Measurements from ENCODE around the gene ERC2.
A peak's percentile ranks its signal among the peaks of the same experiment; 100 is the strongest.

ERC2 gene

DNA sequence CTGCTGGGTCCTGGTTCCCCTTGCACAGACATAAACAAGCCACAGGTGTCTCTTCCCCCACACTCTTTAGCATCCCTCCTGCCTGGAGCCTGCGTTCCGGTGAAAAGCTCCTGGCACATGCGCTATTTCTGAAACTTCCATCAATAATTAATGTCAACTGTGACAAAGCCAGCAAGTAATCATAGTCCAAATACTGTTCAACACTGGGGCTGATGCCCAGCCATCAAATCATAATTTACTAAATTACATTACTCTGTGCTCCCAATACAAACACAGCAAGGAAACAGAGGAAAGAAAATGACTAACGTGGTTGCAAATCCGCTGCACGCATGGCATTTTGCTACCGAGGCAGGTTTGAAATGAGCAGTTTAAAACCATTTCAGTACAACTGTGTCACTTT, 294.7 kb downstream of the ERC2 start:
- no peak for DNase-seq

DNA sequence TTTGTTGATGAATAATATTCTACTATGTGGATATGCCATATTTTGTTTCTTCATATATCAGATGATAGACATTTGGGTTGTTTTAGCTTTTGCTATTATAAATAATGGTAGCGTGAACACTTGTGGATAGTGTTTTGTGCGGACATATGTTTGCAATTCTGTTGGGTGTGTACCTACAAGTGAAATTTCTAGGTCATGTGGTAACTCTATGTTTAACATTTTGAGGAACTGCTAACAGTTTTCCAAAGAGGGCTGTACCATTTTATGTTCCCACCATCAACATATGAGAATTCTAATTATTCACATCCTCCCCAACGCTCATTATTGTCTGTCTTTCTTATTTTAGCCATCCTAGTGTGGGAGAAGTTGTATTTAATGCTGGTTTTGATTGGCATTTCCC, 303.8 kb downstream of the ERC2 start:
- DNase-seq = no peak

DNA sequence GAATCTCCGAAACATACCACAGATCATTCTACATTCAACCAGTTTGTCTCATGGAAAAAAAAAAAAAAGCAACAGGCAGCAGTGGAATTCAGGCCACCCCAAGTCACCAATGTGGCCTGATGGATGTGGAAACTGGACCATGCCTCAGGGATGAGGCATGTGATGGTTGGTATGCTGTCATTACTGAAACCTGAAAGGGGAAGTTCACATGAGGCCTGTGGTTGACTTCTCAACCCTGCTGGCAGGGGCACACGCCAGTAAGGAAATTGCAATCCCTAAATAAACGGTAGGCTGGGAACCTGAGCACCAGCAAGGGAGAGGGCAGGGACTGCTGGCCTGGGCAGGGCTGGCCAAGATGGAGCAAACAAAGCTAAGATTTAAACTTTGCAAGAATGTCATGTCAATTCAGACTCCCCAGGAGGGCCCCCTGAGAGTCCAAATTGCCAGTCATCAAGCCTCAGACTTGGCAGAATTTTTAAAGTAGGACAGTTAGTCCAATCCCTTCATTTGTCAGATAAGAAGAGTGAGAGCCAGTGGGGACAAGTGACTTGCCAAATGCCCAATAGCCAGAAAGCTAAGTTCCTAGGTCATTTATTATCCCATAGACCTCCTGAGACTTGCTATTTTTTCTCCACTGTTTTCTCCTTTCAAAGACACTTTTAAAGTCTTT, 310.4 kb downstream of the ERC2 start:
- DNase-seq = no peak

DNA sequence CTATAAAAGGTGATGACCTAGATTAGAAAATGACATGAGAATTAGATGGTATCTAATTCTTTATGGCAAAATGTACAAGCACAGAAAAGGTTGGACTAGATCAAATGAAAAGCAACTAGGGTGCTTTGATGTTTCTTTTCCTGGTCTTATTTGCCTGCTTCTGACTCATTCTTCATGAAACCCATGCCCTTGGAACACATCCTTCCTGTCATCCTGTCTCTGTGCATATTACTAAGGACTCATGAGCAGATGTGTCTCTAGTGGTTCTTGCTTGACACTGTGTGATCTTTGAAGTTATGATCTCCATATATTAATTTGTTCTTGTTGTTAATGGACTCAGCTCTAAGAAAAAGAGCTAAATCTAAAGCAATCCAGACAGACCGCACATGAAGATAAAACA, 314.0 kb downstream of the ERC2 start:
- DNase-seq = no peak

DNA sequence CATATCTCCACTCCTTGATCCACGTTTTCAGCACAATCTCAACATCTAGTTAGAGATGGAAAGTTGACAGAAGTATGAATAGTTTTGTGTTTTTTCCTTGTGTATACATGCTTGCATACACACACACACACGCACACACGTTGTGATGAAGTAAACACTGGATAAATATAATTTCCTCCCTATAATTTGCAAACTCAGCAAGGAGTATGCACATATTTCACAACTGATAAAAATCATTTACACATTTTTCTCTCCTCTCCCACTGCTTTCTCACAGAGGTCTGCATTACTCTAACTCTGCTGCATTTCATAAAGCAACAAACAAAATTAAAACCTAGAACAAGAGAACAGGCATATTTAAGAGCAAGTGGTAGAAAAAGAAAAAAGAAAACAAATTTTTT, 320.9 kb downstream of the ERC2 start:
- no peak for DNase-seq

DNA sequence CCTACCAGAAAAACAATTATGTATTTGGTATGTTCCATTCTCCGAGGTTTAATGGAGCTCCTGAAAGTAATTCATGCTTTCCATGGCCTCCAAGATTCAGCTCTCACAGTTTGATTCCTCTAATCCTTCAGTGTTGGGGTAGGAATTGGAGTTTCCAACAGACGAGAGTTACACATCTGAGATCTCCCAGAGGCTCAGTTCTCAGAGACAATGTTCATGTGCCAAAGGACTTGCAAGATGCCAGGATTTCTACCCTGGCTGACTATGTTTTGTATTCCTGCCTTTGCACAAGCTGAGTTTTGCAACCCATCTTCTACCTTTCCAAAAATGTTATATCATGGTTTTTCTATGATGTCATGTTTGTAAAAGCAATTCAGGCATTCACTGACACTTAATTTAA, 322.9 kb downstream of the ERC2 start:
- no peak for DNase-seq

DNA sequence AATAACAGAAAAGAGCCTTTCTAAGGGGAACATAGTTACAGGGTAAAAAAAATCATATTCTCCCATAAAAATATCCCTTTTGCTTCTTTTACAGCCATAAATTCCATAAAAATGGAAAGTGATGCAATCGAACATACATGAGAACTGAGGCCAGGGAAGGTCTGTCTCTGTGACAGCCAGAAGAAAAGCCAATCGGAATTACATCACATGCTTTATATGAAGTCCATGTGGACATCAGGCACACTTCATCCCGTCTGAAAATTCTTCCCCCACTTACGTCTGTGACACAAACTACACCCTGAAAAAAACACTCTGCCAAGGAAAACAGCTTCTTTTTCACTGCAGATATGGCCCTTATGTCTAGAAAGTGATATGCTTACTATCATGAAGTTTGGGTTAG, 323.5 kb downstream of the ERC2 start:
- no peak for DNase-seq

- DNase-seq = peak; percentile 27 to 29
These were observed 330.9 kb downstream of the ERC2 start for GRCh38 chr3:56137415-56137814.

DNA sequence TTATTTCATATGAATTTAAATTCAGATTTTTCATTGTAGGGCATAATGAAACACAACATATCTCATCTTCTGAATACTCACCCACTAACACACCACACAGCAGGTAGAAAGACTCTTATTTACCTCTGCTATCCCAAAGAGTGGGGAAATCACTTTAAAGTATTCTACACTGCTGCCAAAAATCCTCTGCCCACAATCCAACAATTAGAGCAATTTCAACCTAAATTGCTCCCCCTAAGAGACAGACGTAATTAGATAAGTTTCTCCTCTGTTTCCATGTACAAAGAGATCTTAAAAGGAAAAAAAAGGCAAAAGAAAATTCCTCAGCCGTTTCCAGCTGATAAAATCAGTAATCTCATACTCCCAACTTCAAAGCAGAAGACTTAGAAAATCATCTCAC, 331.8 kb downstream of the ERC2 start:
- DNase-seq = no peak

GRCh38 chr3:56135941-56136340, 332.3 kb downstream of the ERC2 start:
- DNase-seq = no peak

DNA sequence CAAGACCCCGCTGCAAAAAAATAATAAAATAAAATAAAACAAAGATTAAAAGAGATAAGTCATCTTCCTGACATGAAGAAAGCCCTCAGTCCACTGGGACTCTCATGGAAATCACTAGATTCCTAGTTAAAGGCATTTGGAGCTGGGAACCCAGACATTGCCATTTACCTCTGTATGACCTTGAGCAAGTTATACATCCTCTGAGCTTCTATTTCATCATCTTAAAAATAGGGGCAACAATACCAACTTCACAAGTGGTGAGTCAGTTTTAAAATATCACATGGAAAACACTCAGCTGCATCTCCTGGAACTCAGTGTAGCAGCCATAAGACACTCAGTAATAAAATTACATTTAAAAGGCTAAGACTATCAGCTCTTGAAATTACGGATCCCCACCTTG, 334.8 kb downstream of the ERC2 start:
- no peak for DNase-seq

GRCh38 chr3:56132762-56133161, 335.5 kb downstream of the ERC2 start:
- no peak for DNase-seq

- DNase-seq = no peak
These were observed 336.2 kb downstream of the ERC2 start for GRCh38 chr3:56131974-56132590.

DNA sequence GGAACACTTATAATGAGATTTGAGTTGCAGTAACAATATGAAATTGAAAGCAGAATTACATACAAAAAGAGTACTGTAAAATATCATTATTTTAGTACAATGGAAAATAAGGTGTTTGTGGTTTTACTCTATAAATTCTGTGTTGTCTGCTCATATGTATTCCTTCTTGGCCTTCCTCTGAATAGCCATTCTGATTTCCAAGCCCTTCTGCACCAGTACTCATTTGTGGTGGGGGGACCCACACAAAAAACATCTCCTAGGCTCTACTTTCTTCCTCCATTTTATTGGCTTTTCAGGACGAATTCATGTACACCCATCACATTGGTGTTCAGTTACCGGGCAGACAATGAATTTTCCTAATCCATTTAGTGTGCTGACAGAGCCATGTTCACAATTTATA, 338.2 kb downstream of the ERC2 start:
- DNase-seq = no peak

- DNase-seq = no peak
These were observed 341.6 kb downstream of the ERC2 start for GRCh38 chr3:56126632-56127031.

GRCh38 chr3:56125358-56126005, 342.8 kb downstream of the ERC2 start:
- no peak for DNase-seq

DNA sequence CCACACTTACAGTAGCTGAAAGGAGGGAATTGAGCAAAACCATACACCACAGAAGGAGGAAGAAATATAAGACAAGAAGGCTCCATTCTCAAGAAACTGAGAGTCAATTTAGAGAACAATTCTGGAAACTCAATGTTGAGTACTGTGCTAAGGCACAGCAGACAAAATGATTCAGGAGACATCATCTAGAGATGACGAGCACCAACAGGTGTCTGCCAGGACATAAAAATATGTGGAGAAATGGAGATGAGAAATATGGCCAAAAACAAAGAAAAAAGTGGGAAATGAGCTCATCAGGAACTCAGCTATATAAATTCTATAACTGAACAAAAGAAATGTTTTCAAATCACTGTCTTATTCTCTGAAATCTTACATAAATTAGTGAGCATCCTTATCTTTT, 343.7 kb downstream of the ERC2 start:
- DNase-seq = no peak

- no peak for DNase-seq
These were observed 344.8 kb downstream of the ERC2 start for GRCh38 chr3:56123487-56123886.

GRCh38 chr3:56122911-56123310, 345.4 kb downstream of the ERC2 start:
- no peak for DNase-seq

DNA sequence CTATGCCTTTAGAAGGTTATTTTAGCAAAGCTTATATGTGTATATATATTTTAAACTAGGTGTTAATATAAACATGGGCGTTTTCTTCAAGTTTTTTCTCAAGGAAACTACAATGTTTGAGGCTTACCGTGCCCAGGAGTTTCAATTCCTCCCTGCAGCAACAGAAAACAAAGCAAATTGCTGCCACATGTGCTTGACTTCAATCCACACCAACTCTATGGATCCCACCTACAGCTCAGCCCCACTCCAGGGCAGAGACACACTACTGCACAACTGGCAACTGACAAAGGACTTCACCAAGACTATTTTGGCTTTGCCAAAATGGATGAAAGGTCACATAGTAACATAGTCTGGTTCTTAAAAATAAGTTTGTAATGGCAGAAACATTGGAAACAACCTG, 346.6 kb downstream of the ERC2 start:
- DNase-seq = no peak

DNA sequence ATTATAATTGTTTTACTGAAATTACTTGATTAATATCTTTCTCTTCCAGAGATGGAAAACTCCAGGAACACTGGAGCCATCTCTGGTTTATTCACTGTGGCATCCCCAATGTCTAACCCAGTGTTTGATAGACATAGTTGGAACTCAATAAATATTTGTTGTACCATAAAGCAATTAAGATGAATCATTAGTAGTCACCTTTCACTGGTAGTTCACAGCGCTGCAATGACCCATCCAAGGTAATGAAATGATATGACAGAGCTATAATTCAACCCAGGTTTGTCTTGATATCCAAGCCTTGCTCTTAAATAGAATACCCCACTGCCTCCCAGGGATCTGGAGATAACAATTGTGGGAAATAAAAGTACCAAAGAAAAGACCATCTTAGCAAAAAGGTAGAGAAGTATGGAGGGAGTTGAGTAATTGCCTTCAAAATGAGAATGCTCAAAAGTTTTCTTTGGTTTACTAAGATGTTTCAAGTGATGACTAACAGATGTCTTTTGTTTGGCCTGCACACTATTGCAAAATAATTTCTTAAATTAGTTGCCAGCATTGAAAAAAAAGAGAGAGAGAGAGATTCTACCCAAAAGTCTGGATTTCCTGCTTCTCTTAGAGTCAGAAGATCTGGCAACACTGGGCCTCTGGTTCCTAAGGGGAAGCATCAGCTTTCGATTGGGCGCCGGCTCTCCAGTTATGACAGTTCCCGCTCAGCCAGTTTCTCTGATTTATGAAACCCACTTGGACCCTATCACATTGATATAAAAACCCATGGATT, 348.5 kb downstream of the ERC2 start:
- DNase-seq = no peak

- DNase-seq = no peak
These were observed 349.3 kb downstream of the ERC2 start for GRCh38 chr3:56118968-56119367.

DNA sequence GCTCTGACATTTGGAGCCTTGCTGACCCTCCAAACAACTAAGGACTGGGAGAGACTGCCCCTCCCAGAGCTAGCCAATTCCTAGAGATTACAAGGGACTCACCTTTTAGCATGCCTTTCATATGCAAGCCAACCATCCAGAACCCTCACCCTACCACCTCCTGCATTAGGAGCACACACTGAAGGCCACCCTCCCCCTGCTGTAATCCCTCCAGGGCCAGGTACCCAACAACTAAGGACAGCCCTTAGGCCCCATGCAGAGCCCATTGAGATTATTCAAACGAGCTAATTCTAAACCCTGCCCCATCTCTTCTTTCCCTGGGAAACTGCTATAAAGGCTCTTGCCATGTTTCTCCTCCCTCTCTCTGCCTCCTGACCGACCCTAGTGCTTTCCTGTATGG, 352.6 kb downstream of the ERC2 start:
- DNase-seq = no peak

- DNase-seq = no peak
These were observed 353.1 kb downstream of the ERC2 start for GRCh38 chr3:56115199-56115598.
